ENCODE measurements around the gene HIF1A.

HIF1A gene

DNA sequence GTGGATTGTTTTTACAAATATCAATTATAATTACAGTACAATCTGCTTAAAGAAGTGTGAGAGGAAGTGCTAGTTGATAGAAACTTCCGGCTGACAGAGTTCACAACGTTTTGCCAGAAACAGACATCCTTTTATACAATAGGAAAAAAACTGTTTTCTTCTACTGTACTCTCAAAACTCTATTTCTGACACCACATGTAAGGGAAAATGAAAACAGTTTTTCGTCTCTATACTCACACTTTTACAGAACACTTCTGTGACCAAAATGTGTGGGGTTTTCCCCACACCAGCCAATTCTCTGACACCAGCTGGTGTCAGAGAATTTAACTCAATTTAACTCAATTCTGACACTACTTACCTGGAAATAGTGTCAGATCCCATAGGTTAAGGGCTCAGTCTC lies 24.2 kb upstream of the HIF1A start:
- no peak overlapping the region for H3K4me3 ChIP-seq (ENCODE audit: low read depth, low read length)
- POLR2A ChIA-PET, result no interaction called here
- CTCF ChIA-PET, result no interaction called here
- TF ChIP-seq, protein P1, sequence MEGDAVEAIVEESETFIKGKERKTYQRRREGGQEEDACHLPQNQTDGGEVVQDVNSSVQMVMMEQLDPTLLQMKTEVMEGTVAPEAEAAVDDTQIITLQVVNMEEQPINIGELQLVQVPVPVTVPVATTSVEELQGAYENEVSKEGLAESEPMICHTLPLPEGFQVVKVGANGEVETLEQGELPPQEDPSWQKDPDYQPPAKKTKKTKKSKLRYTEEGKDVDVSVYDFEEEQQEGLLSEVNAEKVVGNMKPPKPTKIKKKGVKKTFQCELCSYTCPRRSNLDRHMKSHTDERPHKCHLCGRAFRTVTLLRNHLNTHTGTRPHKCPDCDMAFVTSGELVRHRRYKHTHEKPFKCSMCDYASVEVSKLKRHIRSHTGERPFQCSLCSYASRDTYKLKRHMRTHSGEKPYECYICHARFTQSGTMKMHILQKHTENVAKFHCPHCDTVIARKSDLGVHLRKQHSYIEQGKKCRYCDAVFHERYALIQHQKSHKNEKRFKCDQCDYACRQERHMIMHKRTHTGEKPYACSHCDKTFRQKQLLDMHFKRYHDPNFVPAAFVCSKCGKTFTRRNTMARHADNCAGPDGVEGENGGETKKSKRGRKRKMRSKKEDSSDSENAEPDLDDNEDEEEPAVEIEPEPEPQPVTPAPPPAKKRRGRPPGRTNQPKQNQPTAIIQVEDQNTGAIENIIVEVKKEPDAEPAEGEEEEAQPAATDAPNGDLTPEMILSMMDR (IDR thresholded peaks at IDR 0.05; ENCODE audit: insufficient read depth, low read length, missing control alignments), result no peak
- no peak for DNase-seq (ENCODE audit: low read depth, low spot score)

DNA sequence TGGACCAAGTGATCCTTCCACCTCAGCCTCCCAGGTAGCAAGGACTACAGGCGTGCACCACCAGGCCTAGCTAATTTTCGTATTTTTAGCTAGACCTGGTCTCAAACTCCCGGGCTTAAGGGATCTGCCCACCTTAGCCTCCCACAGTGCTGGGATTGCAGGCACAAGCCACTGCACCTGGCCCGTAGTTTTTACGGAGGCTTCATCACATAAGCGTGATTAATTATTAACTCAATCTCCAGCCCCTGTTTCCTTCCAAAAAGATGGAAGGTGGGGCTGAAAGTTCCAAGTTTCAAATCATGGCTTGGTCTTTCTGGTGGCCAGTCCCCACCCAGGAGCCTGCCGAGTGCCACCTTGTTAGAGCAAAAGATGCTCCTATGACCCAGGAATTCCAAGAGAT lies 22.5 kb upstream of the HIF1A start:
- ChIA-PET CTCF (no interaction called here), POLR2A (no interaction called here)
- TF ChIP-seq, protein P1 (IDR thresholded peaks at IDR 0.05; ENCODE audit: insufficient read depth, low read length, missing control alignments), result no peak
- no peak overlapping the region for H3K4me3 ChIP-seq (ENCODE audit: low read depth, low read length)
- no peak for DNase-seq (ENCODE audit: low read depth, low spot score)

DNA sequence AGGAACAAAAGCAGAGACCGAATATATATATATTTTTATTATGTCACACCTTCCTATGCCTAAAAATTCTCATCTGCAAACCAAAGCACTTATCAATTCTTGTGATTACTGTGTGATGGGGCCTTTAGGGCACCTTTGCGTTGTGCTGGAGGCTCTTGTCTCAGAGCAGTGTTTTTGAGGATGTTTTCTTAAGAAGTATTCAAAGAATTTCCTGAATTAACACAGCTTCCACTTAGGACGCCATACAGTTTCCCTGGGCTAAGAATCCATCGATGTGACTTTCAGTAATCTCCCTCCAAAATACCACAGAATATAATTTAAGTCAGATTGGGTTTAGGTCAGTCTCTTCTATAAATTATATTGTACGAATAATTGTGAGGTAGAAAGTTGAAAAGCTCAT lies 22.0 kb upstream of the HIF1A start:
- CTCF ChIA-PET, result no interaction called here

DNA sequence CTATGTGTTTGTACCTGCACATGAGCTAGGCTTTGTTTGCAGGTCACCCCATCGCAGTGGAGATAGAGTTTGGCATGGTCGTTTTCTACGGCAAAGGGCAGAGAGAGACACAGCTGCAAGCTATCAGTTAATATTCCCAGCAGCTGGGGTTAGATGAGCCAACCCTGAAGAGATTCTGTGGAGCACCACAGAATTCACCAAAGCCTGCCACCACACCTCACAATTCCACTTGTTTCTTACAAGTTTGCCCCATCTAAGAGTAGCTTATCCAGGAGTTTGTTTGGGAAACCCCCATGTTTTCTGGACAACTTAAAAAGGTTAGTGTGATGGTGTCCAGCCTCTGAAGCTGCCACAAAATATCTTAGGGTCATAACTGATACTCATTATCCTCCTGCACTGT lies 20.0 kb upstream of the HIF1A start:
- no peak for DNase-seq (ENCODE audit: low read depth, low spot score)
- TF ChIP-seq, protein P1 (IDR thresholded peaks at IDR 0.05; ENCODE audit: insufficient read depth, low read length, missing control alignments), result no peak
- POLR2A ChIA-PET, result no interaction called here
- CTCF ChIA-PET, result interaction anchor here (0.6 to 1.4 kb wide), 2 partner anchors 200 to 213 kb away, joined by 3 to 4 read pairs; no protein-coding TSS in a partner anchor
- H3K4me3 ChIP-seq (ENCODE audit: low read depth, low read length), result no peak overlapping the region

More for the DNA sequence above, 22.0 kb upstream of the HIF1A start:
- TF ChIP-seq, protein P1 (IDR thresholded peaks at IDR 0.05; ENCODE audit: insufficient read depth, low read length, missing control alignments), result no peak
- POLR2A ChIA-PET, result no interaction called here
- H3K4me3 ChIP-seq (ENCODE audit: low read depth, low read length), result no peak overlapping the region
- no peak for DNase-seq (ENCODE audit: low read depth, low spot score)

DNA sequence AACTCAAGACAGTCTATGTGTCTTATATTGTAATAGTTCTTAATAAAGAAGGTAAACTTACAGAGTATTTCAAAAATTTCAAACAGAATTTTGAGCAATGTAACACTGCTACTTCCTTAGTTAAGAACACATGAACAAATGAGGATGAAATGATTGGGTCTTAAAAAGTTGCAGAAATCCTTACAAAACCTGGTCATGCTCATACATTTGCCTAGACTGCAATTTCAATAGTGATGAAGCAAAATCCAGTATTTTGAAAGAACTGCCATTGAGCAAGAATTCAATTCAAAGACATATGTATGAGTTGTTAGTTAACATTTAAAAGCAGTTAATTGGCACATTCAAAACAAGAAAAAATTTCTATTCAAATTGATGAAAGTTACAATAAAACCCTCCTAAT lies 17.8 kb upstream of the HIF1A start:
- H3K4me3 ChIP-seq (ENCODE audit: low read depth, low read length), result no peak overlapping the region
- TF ChIP-seq, protein P1 (IDR thresholded peaks at IDR 0.05; ENCODE audit: insufficient read depth, low read length, missing control alignments), result no peak
- DNase-seq (ENCODE audit: low read depth, low spot score), result no peak
- ChIA-PET CTCF (no interaction called here), POLR2A (no interaction called here)

DNA sequence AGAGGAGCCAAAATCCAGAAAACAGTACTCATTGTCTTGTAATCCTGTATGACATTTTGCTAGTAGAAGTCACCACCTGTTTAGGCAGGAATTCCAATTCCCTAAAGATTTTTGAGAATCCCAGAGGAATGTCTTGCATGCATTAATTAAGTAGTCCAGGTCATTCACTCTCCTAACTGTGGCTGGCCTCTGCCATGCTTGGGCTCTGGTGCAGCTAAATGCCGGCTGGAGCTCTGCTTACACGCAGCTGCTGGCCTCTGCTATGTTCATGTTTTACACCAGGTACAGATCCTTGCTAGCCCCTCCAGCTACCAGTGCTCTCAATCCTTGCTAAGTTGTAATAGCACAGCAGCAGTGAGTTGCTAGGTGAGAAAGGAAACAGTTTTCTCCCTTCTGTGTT lies 16.3 kb upstream of the HIF1A start:
- no peak for DNase-seq (ENCODE audit: low read depth, low spot score)

More for the DNA sequence above, 16.3 kb upstream of the HIF1A start:
- H3K4me3 ChIP-seq (ENCODE audit: low read depth, low read length), result no peak overlapping the region
- ChIA-PET CTCF (interaction anchor here (0.7 to 3.4 kb wide), 4 partner anchors 14 to 217 kb away, joined by 3 to 15 read pairs (median 4); no protein-coding TSS in a partner anchor), POLR2A (no interaction called here)
- TF ChIP-seq, protein P1 (IDR thresholded peaks at IDR 0.05; ENCODE audit: insufficient read depth, low read length, missing control alignments), result no peak
